OCI-LY7 (cell line): Measurements from ENCODE around the gene AGFG2. TPM values are rescaled to one million over a fixed set of nuclear protein-coding genes. Genes with fewer than 3 reads are reported as not detected.

ENCODE experiments used
- BruUV-seq: library from RNA; stranded (reverse); fragments of 400-500 nt; replicated peaks from 2 replicates; lab custom pipeline; 2021; lab: Mats Ljungman, UMichigan
- CTCF ChIA-PET: fragments of 300-600 bp; sonication (Branson Sonifier 250); formaldehyde crosslinking; loops from one replicate; lab custom pipeline; 2022; ENCODE audit warnings: antibody characterized with exemption; ENCODE audit not compliant: unreplicated experiment; lab: Charles Lee
- POLR2A ChIA-PET: fragments of 300-600 bp; sonication (Branson Sonifier 250); formaldehyde crosslinking; loops from one replicate; lab custom pipeline; 2022; ENCODE audit warnings: antibody characterized with exemption; lab: Charles Lee
- DNase-seq: peaks from one replicate; pipeline ENCODE4 v3.0.0-alpha.2; 2015; ENCODE audit warnings: low spot score
- H2AFZ ChIP-seq: fragments of 200-600 bp; sonication (generic), shearing (Covaris generic); 2 replicates; pipeline ENCODE4 v1.6.1; 2014; ENCODE audit warnings: mild to moderate bottlenecking, antibody characterized with exemption, low read length, moderate library complexity
- H3K27ac ChIP-seq: fragments of 200-600 bp; sonication (generic); 2 replicates; pipeline ENCODE4 v1.5.1; 2014; ENCODE audit warnings: mixed run types, low read depth, mild to moderate bottlenecking, moderate library complexity, low read length, inconsistent platforms; ENCODE audit not compliant: poor library complexity, severe bottlenecking
- H3K36me3 ChIP-seq: fragments of 200-600 bp; sonication (generic); 2 replicates; pipeline ENCODE4 v1.6.1; 2014; ENCODE audit warnings: mild to moderate bottlenecking, antibody characterized with exemption, low read length, moderate library complexity, mixed read lengths; ENCODE audit not compliant: insufficient read depth
- H3K4me1 ChIP-seq: fragments of 200-600 bp; sonication (generic); 2 replicates; pipeline ENCODE4 v1.5.1; 2014; ENCODE audit warnings: mild to moderate bottlenecking, low read length; ENCODE audit not compliant: insufficient read depth, poor library complexity, severe bottlenecking
- H3K4me2 ChIP-seq: fragments of 200-600 bp; sonication (generic); 2 replicates; pipeline ENCODE4 v1.6.1; 2014; ENCODE audit warnings: mild to moderate bottlenecking, low read length
- H3K4me3 ChIP-seq: fragments of 200-600 bp; sonication (generic); 2 replicates; pipeline ENCODE4 v1.5.1; 2014; ENCODE audit warnings: mild to moderate bottlenecking, low read depth, low read length; ENCODE audit not compliant: poor library complexity, severe bottlenecking
- H3K79me2 ChIP-seq: fragments of 200-600 bp; sonication (generic); 2 replicates; pipeline ENCODE4 v1.6.1; 2016; ENCODE audit warnings: low read depth, mild to moderate bottlenecking, low read length, moderate library complexity, mixed read lengths; ENCODE audit not compliant: insufficient read depth
- H3K9me2 ChIP-seq: fragments of 200-600 bp; sonication (generic); 2 replicates; pipeline ENCODE4 v1.6.1; 2016; ENCODE audit warnings: mild to moderate bottlenecking, low read length, mixed read lengths; ENCODE audit not compliant: insufficient read depth
- H3K9me3 ChIP-seq: fragments of 200-600 bp; sonication (generic); 2 replicates; pipeline ENCODE4 v1.6.1; 2014; ENCODE audit warnings: mild to moderate bottlenecking, mixed run types, low read length, mixed read lengths
- H4K20me1 ChIP-seq: fragments of 200-600 bp; sonication (generic); 2 replicates; pipeline ENCODE4 v1.6.1; 2014; ENCODE audit warnings: mild to moderate bottlenecking, antibody characterized with exemption, low read length, moderate library complexity, mixed read lengths; ENCODE audit not compliant: insufficient read depth
- EZH2phosphoT487 ChIP-seq: fragments of 200-600 bp; sonication (generic); IDR thresholded peaks from 2 replicates; pipeline ENCODE4 v1.6.1; 2018; ENCODE audit warnings: low read depth, borderline replicate concordance, mild to moderate bottlenecking, mixed run types, antibody characterized with exemption, low read length, moderate library complexity, mixed read lengths
- intact Hi-C: fragments of 100-400 bp; cut with micrococcal nuclease; formaldehyde crosslinking; loops from one replicate; pipeline ENCODE4 v1.10.0; 2022; ENCODE audit not compliant: unreplicated experiment
- total RNA-seq, 2 experiments: library from RNA; depleted of rRNA in 1 of 2; stranded (reverse); fragments of >200 nt in 1 of 2; shearing (Covaris generic) in 1 of 2; gene quantifications; 2 replicates each; pipeline ENCODE4 v1.2.3, GENCODE V29; 2014 to 2022
- TF ChIP-seq, protein P1 (sequence below): fragments of 200-600 bp; sonication (generic); conservative IDR thresholded peaks from 2 replicates; pipeline ENCODE4 v1.5.1; 2014; ENCODE audit warnings: mild to moderate bottlenecking, antibody characterized with exemption, low read length, moderate library complexity, mixed read lengths

The AGFG2 gene
- total RNA-seq, 2 experiments from 2014 or later, result 11.5 to 15.2 TPM

DNA sequence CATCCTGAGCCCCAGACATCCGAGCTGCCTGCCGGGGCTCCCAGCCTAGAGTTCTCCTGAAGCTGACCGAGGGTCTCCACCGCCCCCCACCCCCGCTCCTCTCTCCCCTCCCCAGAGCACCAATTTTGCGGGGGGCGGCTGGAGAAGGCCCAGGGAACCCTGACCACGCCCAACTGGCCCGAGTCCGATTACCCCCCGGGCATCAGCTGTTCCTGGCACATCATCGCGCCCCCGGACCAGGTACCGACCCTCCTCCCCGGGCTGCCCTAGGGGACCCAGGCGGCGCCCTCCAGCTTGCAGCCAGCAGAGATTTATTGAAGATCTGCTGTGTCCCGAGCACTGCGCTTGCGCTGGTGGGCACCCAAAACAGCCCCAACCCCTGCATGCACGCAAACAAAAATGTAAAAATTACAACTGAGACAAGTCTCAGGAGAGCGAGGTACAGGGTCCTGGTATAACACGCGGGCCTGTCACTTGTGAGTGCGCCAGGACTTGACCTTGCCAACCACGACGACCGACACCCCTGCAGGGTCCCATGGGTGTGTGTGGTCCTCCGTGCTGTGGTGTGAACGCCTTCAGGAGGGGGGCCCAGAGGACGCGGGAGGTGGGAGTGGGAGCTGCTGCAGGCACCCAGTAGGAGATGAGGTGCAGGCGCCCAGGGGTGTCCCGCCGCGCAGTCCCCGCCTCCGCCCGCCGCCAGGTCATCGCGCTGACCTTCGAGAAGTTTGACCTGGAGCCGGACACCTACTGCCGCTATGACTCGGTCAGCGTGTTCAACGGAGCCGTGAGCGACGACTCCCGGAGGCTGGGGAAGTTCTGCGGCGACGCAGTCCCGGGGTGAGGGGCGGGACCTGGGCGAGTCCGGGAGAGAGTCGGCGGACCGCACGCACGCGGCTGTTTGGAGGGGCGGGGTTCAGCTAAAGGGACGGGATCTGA, 66.2 kb downstream of the AGFG2 start:
- BruUV-seq, result no TSS peak
- no peaks in the 10 kb centered on the region for H3K9me3 ChIP-seq
- no peak for TF ChIP-seq EZH2phosphoT487
- TF ChIP-seq, protein P1, sequence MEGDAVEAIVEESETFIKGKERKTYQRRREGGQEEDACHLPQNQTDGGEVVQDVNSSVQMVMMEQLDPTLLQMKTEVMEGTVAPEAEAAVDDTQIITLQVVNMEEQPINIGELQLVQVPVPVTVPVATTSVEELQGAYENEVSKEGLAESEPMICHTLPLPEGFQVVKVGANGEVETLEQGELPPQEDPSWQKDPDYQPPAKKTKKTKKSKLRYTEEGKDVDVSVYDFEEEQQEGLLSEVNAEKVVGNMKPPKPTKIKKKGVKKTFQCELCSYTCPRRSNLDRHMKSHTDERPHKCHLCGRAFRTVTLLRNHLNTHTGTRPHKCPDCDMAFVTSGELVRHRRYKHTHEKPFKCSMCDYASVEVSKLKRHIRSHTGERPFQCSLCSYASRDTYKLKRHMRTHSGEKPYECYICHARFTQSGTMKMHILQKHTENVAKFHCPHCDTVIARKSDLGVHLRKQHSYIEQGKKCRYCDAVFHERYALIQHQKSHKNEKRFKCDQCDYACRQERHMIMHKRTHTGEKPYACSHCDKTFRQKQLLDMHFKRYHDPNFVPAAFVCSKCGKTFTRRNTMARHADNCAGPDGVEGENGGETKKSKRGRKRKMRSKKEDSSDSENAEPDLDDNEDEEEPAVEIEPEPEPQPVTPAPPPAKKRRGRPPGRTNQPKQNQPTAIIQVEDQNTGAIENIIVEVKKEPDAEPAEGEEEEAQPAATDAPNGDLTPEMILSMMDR, result no peak
- peak overlapping the region; percentile 39 for H3K27ac ChIP-seq
- peak overlapping the region; percentile 94 for H2AFZ ChIP-seq
- POLR2A ChIA-PET, result interaction anchor here (0.6 to 2.0 kb wide), 4 partner anchors 19 to 74 kb away, joined by 3 to 5 read pairs (median 4); partner anchors contain the start of genes FBXO24 and LRCH4
- H3K79me2 ChIP-seq, result no peaks in the 10 kb centered on the region
- no peaks in the 10 kb centered on the region for H3K9me2 ChIP-seq
- no peaks in the 10 kb centered on the region for H3K36me3 ChIP-seq
- intact Hi-C loops, result loop anchor here (1.0 kb wide), 2 partner anchors 69 to 86 kb away; no protein-coding TSS in a partner anchor
- H3K4me2 ChIP-seq, result peak overlapping the region; percentile 79
- no peak for DNase-seq
- CTCF ChIA-PET, result no interaction called here
- peak overlapping the region; percentile 76 for H3K4me3 ChIP-seq
- H4K20me1 ChIP-seq, result no peaks in the 10 kb centered on the region
- H3K4me1 ChIP-seq, result peaks cover 13% of the 10 kb centered on the region

DNA sequence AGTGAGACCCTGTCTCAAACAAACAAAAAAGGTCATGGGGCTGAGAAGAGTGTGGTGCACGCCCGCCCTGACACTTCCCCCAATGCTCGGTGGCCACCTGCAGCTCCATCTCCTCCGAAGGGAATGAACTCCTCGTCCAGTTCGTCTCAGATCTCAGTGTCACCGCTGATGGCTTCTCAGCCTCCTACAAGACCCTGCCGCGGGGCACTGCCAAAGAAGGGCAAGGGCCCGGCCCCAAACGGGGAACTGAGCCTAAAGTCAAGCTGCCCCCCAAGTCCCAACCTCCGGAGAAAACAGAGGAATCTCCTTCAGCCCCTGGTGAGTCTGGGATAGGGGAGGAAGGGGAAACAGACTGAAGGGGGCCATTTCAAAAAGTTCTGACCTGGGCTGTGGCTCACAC, 67.3 kb downstream of the AGFG2 start:
- CTCF ChIA-PET, result no interaction called here

More for the DNA sequence above, 67.3 kb downstream of the AGFG2 start:
- Histone ChIP-seq H3K4me2 (no peak overlapping the region), H3K9me2 (no peaks in the 10 kb centered on the region), H4K20me1 (no peaks in the 10 kb centered on the region), H2AFZ (no peak overlapping the region), H3K4me3 (no peak overlapping the region), H3K4me1 (peaks cover 13% of the 10 kb centered on the region), H3K36me3 (no peaks in the 10 kb centered on the region), H3K79me2 (no peaks in the 10 kb centered on the region), H3K27ac (no peak overlapping the region), H3K9me3 (no peaks in the 10 kb centered on the region)
- intact Hi-C loops, result no loop called here
- BruUV-seq, result no TSS peak
- TF ChIP-seq EZH2phosphoT487, result no peak
- TF ChIP-seq, protein P1, result no peak
- DNase-seq, result no peak
- POLR2A ChIA-PET, result interaction anchor here (0.7 to 2.0 kb wide), 3 partner anchors 20 to 73 kb away, joined by 3 to 5 read pairs (median 3); partner anchors contain the start of genes FBXO24 and LRCH4
